ENCODE data around the gene ZNF408. TPM values are rescaled to one million over a fixed set of nuclear protein-coding genes. Genes with fewer than 3 reads are reported as not detected.

The ZNF408 gene
- total RNA-seq, 1 experiment from 2014 or later: 14.4 TPM

DNA sequence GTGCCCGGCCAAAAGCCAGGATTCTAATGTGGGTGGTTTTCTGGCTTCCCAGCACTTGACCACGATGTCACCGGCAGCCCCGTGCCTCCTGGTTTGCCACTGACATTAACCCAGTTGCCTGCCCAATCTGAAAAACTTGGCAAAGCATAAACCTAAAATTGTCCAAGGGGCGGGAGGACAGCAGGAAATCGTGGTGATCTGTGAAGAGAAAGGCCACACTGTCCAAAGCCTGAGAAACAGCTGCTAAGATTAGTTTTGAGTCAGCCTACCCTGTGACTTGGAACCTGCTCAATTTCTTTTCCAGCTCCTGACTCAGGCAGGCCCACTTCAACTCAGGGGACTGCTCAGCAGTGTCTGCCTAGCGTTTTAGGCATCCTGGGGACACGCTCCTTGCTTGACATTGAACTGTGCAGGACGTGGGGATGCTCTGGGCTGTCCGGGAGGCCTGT, 10.0 kb downstream of the ZNF408 start:
- H4K20me1 ChIP-seq (ENCODE audit: insufficient read depth): no peaks in the 10 kb centered on the region
- no peak overlapping the region for H3K4me2 ChIP-seq (ENCODE audit: low read length)
- BruUV-seq (replicated peaks): no TSS peak
- H3K36me3 ChIP-seq (ENCODE audit: control insufficient read depth in 1 of 2, insufficient read depth in 2 of 2, low read length in 2 of 2): peaks cover 0 to 4% of the 10 kb centered on the region in 2 experiments; a peak in 2 of 4 replicates
- no peaks in the 10 kb centered on the region for H3K27me3 ChIP-seq (ENCODE audit: insufficient read depth, low read length)
- no peak overlapping the region for H3K27ac ChIP-seq (ENCODE audit: low read depth, low read length)
- no peak overlapping the region for H3K4me3 ChIP-seq (replicated peaks in 1 of 2; ENCODE audit: low read depth in 1 of 2, low read length in 2 of 2)
- ATAC-seq: no peak
- no peaks in the 10 kb centered on the region for H3K9me3 ChIP-seq (ENCODE audit: control insufficient read depth in 1 of 2, insufficient read depth in 1 of 2, low read depth in 1 of 2, low read length in 2 of 2)
- TF ChIP-seq EZH2 (IDR thresholded peaks at IDR 0.05): no peak
- TF ChIP-seq SP1 (IDR thresholded peaks at IDR 0.05; ENCODE audit: low read depth): no peak
- no peak for TF ChIP-seq ZFX (IDR thresholded peaks at IDR 0.05)
- TF ChIP-seq, protein P1, sequence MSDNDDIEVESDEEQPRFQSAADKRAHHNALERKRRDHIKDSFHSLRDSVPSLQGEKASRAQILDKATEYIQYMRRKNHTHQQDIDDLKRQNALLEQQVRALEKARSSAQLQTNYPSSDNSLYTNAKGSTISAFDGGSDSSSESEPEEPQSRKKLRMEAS (IDR thresholded peaks at IDR 0.05): no peak
- no peak for TF ChIP-seq EZH2phosphoT487 (IDR thresholded peaks at IDR 0.05; ENCODE audit: borderline replicate concordance)
- TF ChIP-seq CEBPB (IDR thresholded peaks at IDR 0.05; ENCODE audit: low read depth): no peak
- TF ChIP-seq ELF1 (IDR thresholded peaks at IDR 0.05; ENCODE audit: borderline replicate concordance, low read depth): no peak
- TF ChIP-seq RAD21 (IDR thresholded peaks at IDR 0.05; ENCODE audit: low read depth): no peak
- TF ChIP-seq, protein P2, sequence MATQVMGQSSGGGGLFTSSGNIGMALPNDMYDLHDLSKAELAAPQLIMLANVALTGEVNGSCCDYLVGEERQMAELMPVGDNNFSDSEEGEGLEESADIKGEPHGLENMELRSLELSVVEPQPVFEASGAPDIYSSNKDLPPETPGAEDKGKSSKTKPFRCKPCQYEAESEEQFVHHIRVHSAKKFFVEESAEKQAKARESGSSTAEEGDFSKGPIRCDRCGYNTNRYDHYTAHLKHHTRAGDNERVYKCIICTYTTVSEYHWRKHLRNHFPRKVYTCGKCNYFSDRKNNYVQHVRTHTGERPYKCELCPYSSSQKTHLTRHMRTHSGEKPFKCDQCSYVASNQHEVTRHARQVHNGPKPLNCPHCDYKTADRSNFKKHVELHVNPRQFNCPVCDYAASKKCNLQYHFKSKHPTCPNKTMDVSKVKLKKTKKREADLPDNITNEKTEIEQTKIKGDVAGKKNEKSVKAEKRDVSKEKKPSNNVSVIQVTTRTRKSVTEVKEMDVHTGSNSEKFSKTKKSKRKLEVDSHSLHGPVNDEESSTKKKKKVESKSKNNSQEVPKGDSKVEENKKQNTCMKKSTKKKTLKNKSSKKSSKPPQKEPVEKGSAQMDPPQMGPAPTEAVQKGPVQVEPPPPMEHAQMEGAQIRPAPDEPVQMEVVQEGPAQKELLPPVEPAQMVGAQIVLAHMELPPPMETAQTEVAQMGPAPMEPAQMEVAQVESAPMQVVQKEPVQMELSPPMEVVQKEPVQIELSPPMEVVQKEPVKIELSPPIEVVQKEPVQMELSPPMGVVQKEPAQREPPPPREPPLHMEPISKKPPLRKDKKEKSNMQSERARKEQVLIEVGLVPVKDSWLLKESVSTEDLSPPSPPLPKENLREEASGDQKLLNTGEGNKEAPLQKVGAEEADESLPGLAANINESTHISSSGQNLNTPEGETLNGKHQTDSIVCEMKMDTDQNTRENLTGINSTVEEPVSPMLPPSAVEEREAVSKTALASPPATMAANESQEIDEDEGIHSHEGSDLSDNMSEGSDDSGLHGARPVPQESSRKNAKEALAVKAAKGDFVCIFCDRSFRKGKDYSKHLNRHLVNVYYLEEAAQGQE (IDR thresholded peaks at IDR 0.05; ENCODE audit: low read depth): no peak
- TF ChIP-seq EGR1 (IDR thresholded peaks at IDR 0.05; ENCODE audit: low read depth): no peak
- no peak for TF ChIP-seq FOSL1 (IDR thresholded peaks at IDR 0.05; ENCODE audit: low read depth)
- TF ChIP-seq, protein P3, sequence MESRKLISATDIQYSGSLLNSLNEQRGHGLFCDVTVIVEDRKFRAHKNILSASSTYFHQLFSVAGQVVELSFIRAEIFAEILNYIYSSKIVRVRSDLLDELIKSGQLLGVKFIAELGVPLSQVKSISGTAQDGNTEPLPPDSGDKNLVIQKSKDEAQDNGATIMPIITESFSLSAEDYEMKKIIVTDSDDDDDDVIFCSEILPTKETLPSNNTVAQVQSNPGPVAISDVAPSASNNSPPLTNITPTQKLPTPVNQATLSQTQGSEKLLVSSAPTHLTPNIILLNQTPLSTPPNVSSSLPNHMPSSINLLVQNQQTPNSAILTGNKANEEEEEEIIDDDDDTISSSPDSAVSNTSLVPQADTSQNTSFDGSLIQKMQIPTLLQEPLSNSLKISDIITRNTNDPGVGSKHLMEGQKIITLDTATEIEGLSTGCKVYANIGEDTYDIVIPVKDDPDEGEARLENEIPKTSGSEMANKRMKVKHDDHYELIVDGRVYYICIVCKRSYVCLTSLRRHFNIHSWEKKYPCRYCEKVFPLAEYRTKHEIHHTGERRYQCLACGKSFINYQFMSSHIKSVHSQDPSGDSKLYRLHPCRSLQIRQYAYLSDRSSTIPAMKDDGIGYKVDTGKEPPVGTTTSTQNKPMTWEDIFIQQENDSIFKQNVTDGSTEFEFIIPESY (IDR thresholded peaks at IDR 0.05; ENCODE audit: extremely low read depth, insufficient replicate concordance, low read length): no peak
- TF ChIP-seq POLR2A (IDR thresholded peaks at IDR 0.05; ENCODE audit: borderline replicate concordance, extremely low read depth, insufficient read depth, insufficient read length): no peak
- no peak for TF ChIP-seq SRF (IDR thresholded peaks at IDR 0.05; ENCODE audit: low read depth)
- TF ChIP-seq ZNF274 (IDR thresholded peaks at IDR 0.05; ENCODE audit: low read depth, low read length): no peak
- no peak for TF ChIP-seq POLR2AphosphoS5 (IDR thresholded peaks at IDR 0.05; ENCODE audit: low read depth, low read length)
- TF ChIP-seq TCF7L2 (IDR thresholded peaks at IDR 0.05; ENCODE audit: borderline replicate concordance, extremely low read depth, insufficient read depth, insufficient read length): no peak
- TF ChIP-seq, protein P4, sequence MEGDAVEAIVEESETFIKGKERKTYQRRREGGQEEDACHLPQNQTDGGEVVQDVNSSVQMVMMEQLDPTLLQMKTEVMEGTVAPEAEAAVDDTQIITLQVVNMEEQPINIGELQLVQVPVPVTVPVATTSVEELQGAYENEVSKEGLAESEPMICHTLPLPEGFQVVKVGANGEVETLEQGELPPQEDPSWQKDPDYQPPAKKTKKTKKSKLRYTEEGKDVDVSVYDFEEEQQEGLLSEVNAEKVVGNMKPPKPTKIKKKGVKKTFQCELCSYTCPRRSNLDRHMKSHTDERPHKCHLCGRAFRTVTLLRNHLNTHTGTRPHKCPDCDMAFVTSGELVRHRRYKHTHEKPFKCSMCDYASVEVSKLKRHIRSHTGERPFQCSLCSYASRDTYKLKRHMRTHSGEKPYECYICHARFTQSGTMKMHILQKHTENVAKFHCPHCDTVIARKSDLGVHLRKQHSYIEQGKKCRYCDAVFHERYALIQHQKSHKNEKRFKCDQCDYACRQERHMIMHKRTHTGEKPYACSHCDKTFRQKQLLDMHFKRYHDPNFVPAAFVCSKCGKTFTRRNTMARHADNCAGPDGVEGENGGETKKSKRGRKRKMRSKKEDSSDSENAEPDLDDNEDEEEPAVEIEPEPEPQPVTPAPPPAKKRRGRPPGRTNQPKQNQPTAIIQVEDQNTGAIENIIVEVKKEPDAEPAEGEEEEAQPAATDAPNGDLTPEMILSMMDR (IDR thresholded peaks at IDR 0.05 in 2 of 3, conservative IDR thresholded peaks at IDR 0.05 in 1 of 3; ENCODE audit: borderline replicate concordance in 1 of 3, insufficient read depth in 1 of 3, low read depth in 2 of 3, low read length in 2 of 3): no peak
- TF ChIP-seq YY1 (IDR thresholded peaks at IDR 0.05; ENCODE audit: extremely low read depth, insufficient replicate concordance, low read depth, low read length): no peak
- no peak for TF ChIP-seq SIN3A (IDR thresholded peaks at IDR 0.05; ENCODE audit: low read depth)
- DNase-seq (ENCODE audit: low read depth, low spot score): no peak
- POLR2A ChIA-PET: no interaction called here
- CTCF ChIA-PET: no interaction called here
- RAD21 ChIA-PET (ENCODE audit: low non-redundant PET in 1 of 2, low total read pairs in 2 of 2, uncharacterized antibody in 2 of 2, unreplicated experiment in 2 of 2): no interaction called here
- H3K9ac ChIP-seq (ENCODE audit: low read length): no peak overlapping the region
- no peaks in the 10 kb centered on the region for H3K79me2 ChIP-seq (ENCODE audit: insufficient read depth, low read length)
- H3K4me1 ChIP-seq (ENCODE audit: control insufficient read depth in 1 of 2, insufficient read depth in 2 of 2, low read length in 2 of 2): peaks cover 0 to 11% of the 10 kb centered on the region in 2 experiments; a peak in 1 of 4 replicates
- H3K9me2 ChIP-seq (ENCODE audit: insufficient read depth): no peaks in the 10 kb centered on the region
- intact Hi-C loops (cut with micrococcal nuclease): no loop called here
- H2AFZ ChIP-seq (ENCODE audit: low read depth, low read length, poor library complexity, severe bottlenecking): no peak overlapping the region

Data from HCT116 (cell line).